OCI-LY3 (cell line): ENCODE data around the gene LY6G6F.

Source experiments
- CTCF ChIP-seq: fragments of 200-600, 300-600 bp; sonication (generic); IDR thresholded peaks from 2 replicates; pipeline ENCODE4 v1.5.1; 2014; ENCODE audit warnings: antibody characterized with exemption, low read length, low read depth
- EZH2phosphoT487 ChIP-seq: fragments of 200-600 bp; shearing (Covaris generic); IDR thresholded peaks from 2 replicates; pipeline ENCODE4 v1.6.1; 2018; ENCODE audit warnings: antibody characterized with exemption, mixed run types, low read depth

- TF ChIP-seq CTCF = no peak
- TF ChIP-seq EZH2phosphoT487 = no peak
These were observed 15.6 kb upstream of the LY6G6F start for GRCh38 chr6:31691078-31691463.
